Activated naive CD8-positive, alpha-beta T cell treated with anti-CD3 and anti-CD28 coated beads for 36 hours (primary cell): ENCODE results near the gene ALG14. TPM values are rescaled to one million over a fixed set of nuclear protein-coding genes. Genes with fewer than 3 reads are reported as not detected.

Experiments used
- total RNA-seq, 2 experiments: library from RNA; stranded (reverse); gene quantifications; one replicate each; pipeline ENCODE4 v1.2.3, GENCODE V29; 2021

Gene ALG14
- total RNA-seq, 2 experiments from 2014 or later = 4.1 to 4.8 TPM

Other genes with a start within 250 kb of the ALG14 start
- gene CNN3, start 145.8 kb downstream of the ALG14 start, total RNA-seq = 10 to 100 TPM; 12.9 to 15.2 TPM
- under 1 TPM; 0.45 to 0.60 TPM for gene TLCD4, start 44.4 kb upstream of the ALG14 start, total RNA-seq
- 10 to 100 TPM; 11.4 to 16.4 TPM for gene RWDD3, start 161.3 kb upstream of the ALG14 start, total RNA-seq